Pons (tissue), 1 donor: ENCODE measurements around the gene POLR2F.
A peak's percentile ranks its signal among the peaks of the same experiment; 100 is the strongest.

ENCODE experiments used
- DNase-seq: peaks from one replicate; pipeline ENCODE4 v3.0.0-alpha.2; 2016; ENCODE audit warnings: low spot score

Gene POLR2F

GRCh38 chr22:37982151-37982785 lies 28.8 kb downstream of the POLR2F start:
- peak; percentile 25 for DNase-seq

DNA sequence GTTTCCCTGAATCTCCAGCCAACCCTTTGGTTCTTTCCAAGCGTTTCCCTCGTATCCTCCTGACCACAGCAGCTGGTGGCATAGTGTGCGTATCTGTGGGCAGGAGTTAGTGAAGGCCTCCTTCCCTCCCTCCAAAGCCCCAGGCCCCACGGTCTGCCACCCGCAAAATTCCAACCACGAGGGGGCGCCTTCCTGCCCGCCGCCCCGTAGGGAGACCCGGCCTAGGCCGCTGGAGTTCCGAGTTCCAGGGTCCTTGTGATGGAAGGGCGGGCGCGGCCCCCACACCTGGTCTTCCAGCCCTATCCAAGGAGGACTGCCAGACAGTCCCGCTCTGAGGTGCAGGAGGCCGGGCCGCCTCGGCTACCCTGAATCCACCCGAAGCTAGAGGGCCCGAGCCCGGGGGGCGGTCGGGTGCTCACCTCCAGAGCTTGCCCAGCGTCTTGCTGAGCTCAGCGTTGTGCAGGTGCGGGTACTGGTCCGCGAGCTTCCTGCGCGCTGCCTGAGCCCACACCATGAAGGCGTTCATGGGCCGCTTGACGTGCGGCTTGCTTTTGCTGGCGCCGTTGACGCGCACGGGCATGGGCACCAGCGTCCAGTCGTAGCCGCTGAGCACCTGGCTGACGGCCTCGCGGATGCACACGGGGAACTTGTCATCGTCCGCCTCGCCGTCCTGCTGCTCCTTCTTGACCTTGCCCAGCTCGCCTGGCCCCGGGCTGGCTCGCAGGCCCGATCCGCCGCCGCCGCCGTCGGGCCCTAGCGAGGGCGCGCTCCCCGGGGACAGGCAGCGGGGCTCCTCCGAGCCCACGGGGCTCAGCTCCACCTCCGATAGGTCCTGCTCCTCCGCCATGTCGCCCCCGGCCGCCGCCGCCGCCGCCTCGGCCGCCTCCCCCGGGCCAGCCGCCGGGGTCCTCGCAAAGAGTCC lies 29.7 kb downstream of the POLR2F start:
- DNase-seq, result peak; percentile 37

DNA sequence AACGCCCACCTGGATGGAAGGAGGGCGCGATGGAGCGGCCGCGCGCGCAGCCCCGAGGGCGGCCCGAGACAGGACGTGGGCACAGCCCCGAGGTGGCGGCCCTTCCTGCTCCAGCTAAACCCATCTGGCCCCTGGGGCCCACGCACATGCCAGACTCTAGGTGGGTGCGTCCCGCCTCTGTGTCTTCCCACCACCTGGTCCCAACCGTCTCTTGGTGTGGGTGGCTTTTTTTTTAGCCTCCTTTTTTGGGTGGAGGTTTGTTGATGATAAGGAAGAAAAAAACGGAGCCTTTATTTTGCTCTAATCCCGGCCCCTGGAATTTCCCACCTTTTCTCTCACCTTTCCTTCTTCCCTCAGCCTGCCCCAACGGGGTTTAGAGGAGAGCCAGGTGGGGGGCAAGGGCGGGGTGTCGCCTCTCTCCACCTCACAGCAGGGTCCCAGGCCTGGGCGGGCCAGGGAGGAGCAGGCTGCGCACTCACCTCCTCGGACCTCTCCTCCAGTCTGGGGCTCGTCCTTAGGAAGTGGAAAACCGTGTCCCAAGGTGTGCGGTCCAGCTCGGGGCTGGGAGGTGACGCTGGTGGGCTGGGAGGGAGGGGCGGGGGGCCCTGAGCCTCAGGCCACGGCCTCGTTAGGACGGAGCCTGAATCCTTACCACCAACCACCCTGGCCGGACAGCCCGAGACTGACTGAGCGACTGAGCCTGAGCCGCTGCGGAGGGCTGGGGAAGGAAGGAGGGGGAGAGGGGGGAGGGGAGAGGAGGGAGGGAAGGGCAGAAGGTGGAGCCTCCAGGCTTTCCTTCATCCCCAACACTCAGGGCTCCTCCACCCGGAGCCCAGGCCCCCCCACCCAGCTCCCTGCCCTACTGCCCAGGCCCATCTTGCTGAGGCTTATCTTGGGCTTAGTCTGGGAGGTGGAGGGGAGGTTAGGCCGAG lies 30.6 kb downstream of the POLR2F start, which contains the start of gene SOX10:
SOX10 (minus strand) TSS at position 696 of the 932 bp plus-strand sequence. CDS start 771 bp downstream, outside the sequence.
- peak; percentile 83 for DNase-seq

DNA sequence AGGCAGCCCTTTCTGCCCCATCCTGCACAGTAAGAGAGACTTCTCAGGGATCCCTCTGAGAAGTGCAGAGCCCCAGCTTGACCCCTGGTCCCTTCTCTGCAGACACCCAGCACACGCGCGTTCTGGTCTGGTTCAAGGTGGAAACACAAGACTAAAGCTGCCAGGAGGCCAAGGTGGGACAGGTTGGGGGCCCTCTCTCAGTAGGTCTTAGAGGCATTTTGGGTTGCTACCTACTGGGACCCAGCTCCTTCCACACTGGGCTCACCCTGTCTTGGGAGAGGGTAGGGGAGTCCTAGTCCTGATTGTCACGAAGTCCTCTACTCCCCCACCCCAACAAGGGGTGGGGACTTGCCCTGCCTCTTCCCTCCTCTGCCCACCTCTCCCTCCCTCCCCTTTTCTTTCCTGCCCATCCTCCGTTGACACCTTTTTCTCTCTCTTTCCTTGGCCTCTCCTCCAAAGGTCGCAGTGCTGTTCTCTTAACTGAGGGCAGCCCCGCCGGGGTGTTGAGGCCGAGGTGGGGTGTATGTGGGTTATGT lies 31.6 kb downstream of the POLR2F start:
- DNase-seq, result peak; percentile 56

GRCh38 chr22:37985751-37986281 lies 32.3 kb downstream of the POLR2F start:
- peak; percentile 95 for DNase-seq

DNA sequence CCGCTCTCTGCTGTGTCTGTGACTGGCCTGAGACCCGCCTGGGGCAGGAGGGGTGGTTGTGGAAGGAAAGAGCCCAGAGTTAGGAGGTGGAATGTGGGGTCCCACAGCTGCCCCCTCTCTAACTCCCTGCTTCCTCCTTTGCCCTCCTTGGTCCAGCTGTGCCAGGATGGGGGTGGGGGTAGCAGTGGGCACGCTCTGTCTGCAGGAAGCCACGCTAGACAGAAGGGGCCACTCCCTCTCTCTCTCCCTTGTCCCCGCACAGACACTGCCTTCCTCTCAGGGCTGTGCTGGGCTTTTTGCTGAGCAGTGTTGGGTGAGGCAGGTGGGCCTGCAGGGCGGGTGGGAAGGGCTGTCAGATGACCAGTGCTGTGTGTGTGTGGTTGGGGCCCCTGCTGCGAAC lies 32.9 kb downstream of the POLR2F start:
- peak; percentile 30 for DNase-seq

GRCh38 chr22:37989146-37990045 lies 35.9 kb downstream of the POLR2F start:
- DNase-seq, result no peak

GRCh38 chr22:37990301-37990700 lies 36.8 kb downstream of the POLR2F start:
- DNase-seq, result no peak

DNA sequence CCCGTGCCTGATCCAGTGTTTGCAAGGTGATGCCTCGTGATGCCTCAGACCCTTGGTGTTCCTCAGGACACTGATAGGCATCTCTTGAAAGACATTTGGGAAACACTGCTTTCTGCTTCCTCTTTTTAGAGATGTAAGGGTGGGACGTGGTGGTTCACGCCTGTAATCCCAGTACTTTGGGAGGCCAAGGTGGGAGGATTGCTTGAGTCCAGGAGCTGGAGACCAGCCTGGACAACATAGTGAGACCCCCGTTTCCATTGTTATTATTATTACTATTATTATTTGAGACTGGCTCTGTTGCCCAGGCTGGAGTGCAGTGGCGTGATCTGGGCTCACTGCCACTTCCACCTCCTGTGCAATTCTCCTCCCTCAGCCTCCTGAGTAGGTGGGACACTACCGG lies 37.4 kb downstream of the POLR2F start:
- DNase-seq, result no peak

- DNase-seq, result no peak
Observed at GRCh38 chr22:37991731-37992442, 38.4 kb downstream of the POLR2F start.

- DNase-seq, result no peak
Observed at GRCh38 chr22:37994049-37994448, 40.5 kb downstream of the POLR2F start.

- no peak for DNase-seq
Observed at GRCh38 chr22:37994982-37995381, 41.5 kb downstream of the POLR2F start.

DNA sequence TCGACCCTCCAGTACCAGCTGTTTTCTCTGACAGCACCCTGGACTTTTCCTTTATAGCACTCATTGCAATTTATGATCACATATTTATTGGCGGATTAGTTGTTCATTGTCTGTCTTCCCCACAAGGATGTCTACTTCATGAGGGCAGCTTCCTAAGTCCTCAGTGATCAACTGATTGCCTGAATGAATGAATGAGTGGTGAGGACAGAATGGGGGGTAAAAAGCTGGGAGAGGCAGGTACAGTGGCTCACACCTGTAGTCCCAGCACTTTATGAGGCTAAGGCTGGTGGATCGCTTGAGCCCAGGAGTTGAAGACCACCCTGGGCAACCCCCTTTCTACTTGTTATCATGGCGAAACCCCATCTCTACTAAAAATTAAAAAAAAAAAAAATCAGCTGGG lies 42.0 kb downstream of the POLR2F start:
- no peak for DNase-seq

DNA sequence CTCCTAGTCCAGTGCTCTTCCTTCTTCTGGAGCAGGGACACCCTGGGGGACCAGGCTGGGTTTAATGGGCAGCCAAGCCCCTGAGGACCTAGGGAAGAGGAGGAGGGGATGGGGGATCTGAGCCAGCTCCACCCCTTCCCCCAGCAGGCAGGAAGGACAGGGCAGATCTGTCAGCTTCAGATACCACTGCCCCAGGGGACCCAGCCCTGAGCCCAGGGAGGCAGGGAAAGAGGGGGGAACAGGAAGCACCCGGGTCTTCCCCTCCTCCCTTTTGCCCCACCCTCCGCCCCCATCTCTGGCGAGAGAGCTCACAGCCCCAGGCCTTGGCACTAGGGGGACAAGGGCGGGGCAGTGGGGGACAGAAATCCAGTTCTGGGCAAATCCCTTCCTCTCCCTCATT lies 42.6 kb downstream of the POLR2F start:
- DNase-seq, result no peak

DNA sequence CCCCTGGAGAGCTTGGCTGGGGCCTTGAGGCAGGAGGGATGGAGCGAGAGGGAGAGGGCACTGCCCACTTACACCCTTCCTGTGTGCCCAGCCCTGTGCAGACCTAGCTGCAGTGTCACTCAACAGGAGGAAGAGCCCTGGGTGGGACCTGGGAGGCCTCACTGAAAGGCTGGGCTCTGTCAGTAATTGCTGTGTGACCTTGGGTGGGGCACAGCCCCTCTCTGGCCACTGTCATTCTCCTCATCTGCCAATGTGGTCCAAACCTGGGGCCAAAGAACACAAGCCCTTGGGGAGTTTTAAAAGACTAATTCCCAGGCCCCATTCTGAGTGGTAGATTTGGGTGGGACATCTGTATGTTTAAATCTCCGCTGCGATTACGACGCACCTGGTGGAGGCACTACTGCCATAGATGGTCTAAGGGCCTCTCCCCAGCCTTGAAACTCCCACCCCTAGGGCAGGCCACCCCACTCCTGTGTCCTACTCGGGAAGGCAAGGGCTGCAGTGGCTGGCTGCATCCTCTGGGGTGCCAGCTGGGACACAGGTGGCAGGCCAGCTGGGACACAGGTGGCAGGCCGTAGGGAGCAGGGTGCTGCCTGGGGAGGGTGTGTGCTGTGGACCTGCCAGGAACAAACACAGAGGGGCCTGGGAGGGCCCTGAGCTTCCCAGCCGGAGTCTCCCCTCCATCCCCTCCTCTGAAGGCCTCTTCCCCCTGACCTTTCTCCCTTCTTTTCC lies 43.2 kb downstream of the POLR2F start:
- DNase-seq, result no peak

GRCh38 chr22:37998543-37998942 lies 45.0 kb downstream of the POLR2F start:
- DNase-seq, result peak; percentile 94

DNA sequence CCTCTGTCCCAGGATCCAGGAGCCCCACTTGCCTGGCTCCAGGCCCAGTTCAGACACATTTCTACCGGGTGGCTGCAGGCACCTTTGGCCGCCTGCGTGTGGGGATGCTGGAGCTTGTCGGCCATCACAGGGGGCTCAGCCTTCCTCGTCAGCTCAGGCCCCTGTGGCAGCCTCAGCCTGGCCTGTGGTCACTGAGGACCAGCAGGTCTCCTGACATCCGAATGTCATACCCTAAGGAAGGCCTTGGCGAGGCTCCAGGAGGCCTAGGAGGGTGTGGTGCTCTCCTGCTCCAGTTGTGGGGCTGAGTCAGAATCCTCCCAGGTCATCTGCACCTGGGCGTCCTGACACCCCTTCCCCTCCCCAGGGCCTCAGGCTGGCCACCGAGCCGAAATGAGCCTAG lies 45.7 kb downstream of the POLR2F start:
- DNase-seq, result no peak

GRCh38 chr22:37999640-38000272 lies 46.3 kb downstream of the POLR2F start:
- DNase-seq, result no peak

DNA sequence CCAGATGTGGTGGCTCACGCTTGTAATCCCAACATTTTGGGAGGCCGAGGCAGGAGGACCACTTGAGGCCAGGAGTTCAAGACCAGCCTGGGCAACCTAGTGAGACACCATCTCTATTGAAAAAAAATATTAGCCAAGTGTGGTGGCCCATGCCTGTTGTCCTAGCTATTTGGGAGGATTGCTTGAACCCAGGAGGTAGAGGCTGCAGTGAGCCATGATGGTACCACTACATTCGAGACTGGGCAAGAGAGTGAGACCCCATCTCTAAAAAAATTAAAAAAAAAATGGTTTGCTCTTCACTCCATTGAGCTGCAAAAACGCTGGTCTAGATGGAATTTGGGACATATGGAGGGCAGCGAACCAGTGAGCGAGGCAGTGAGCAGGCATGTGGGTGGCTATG lies 52.4 kb downstream of the POLR2F start:
- no peak for DNase-seq
